ENCODE data around the gene SNORC. TPM values are rescaled to one million over a fixed set of nuclear protein-coding genes. Genes with fewer than 3 reads are reported as not detected.

The SNORC gene
- polyA plus RNA-seq, 1 donor from 2014 or later: 0.68 TPM

GRCh38 chr2:232833830-232834229 lies 36.2 kb upstream of the SNORC start:
- no peaks in the 10 kb centered on the region for H3K79me2 ChIP-seq (replicated peaks; ENCODE audit: insufficient read depth, low read length)
- no peak overlapping the region for H3K27ac ChIP-seq (ENCODE audit: low read length)
- H3K27me3 ChIP-seq (ENCODE audit: insufficient read depth, low read depth, low read length): no peaks in the 10 kb centered on the region
- H3K4me3 ChIP-seq (ENCODE audit: low read length): no peak overlapping the region
- no peaks in the 10 kb centered on the region for H3K9me3 ChIP-seq (ENCODE audit: low read length)
- TF ChIP-seq TAF1 (IDR thresholded peaks at IDR 0.05; ENCODE audit: low read depth) (no peak), CTCF (IDR thresholded peaks at IDR 0.05; ENCODE audit: poor library complexity, severe bottlenecking) (no peak), MXI1 (conservative IDR thresholded peaks at IDR 0.05; ENCODE audit: poor library complexity, severe bottlenecking) (no peak), EZH2 (IDR thresholded peaks at IDR 0.05; ENCODE audit: borderline replicate concordance, insufficient read depth, low read length, poor library complexity, severe bottlenecking) (no peak), SMC3 (conservative IDR thresholded peaks at IDR 0.05; ENCODE audit: poor library complexity) (no peak), POLR2AphosphoS5 (IDR thresholded peaks at IDR 0.05) (no peak), EP300 (conservative IDR thresholded peaks at IDR 0.05; ENCODE audit: poor library complexity, severe bottlenecking) (no peak), REST (IDR thresholded peaks at IDR 0.05; ENCODE audit: borderline replicate concordance) (no peak), RAD21 (conservative IDR thresholded peaks at IDR 0.05) (no peak)
- H2AFZ ChIP-seq (ENCODE audit: low read depth, low read length): no peak overlapping the region
- H3K9me2 ChIP-seq (ENCODE audit: insufficient read depth, low read length): no peaks in the 10 kb centered on the region
- peaks cover 4% of the 10 kb centered on the region for H3K36me3 ChIP-seq (ENCODE audit: insufficient read depth, low read length)
- no peak overlapping the region for H3K4me2 ChIP-seq (ENCODE audit: low read length)
- no peak overlapping the region for H3K9ac ChIP-seq (ENCODE audit: low read length)
- H4K20me1 ChIP-seq (ENCODE audit: insufficient read depth): no peaks in the 10 kb centered on the region
- H3F3A ChIP-seq (ENCODE audit: insufficient read depth, low read length, poor library complexity, severe bottlenecking): no peaks in the 10 kb centered on the region

- H3K27me3 ChIP-seq (ENCODE audit: insufficient read depth, low read depth, low read length): no peaks in the 10 kb centered on the region
- H3K79me2 ChIP-seq (replicated peaks; ENCODE audit: insufficient read depth, low read length): no peaks in the 10 kb centered on the region
- H3K36me3 ChIP-seq (ENCODE audit: insufficient read depth, low read length): peaks cover 9% of the 10 kb centered on the region
- no peak overlapping the region for H3K4me3 ChIP-seq (ENCODE audit: low read length)
- no peaks in the 10 kb centered on the region for H3K9me3 ChIP-seq (ENCODE audit: low read length)
- H3K4me2 ChIP-seq (ENCODE audit: low read length): no peak overlapping the region
- no peak for TF ChIP-seq REST (IDR thresholded peaks at IDR 0.05; ENCODE audit: borderline replicate concordance)
- TF ChIP-seq EZH2 (IDR thresholded peaks at IDR 0.05; ENCODE audit: borderline replicate concordance, insufficient read depth, low read length, poor library complexity, severe bottlenecking): no peak
- TF ChIP-seq SMC3 (conservative IDR thresholded peaks at IDR 0.05; ENCODE audit: poor library complexity): no peak
- TF ChIP-seq TAF1 (IDR thresholded peaks at IDR 0.05; ENCODE audit: low read depth): no peak
- TF ChIP-seq MXI1 (conservative IDR thresholded peaks at IDR 0.05; ENCODE audit: poor library complexity, severe bottlenecking): no peak
- no peak for TF ChIP-seq EP300 (conservative IDR thresholded peaks at IDR 0.05; ENCODE audit: poor library complexity, severe bottlenecking)
- no peak for TF ChIP-seq CTCF (IDR thresholded peaks at IDR 0.05; ENCODE audit: poor library complexity, severe bottlenecking)
- TF ChIP-seq POLR2AphosphoS5 (IDR thresholded peaks at IDR 0.05): no peak
- TF ChIP-seq RAD21 (conservative IDR thresholded peaks at IDR 0.05): no peak
- no peak overlapping the region for H3K9ac ChIP-seq (ENCODE audit: low read length)
- H3K9me2 ChIP-seq (ENCODE audit: insufficient read depth, low read length): no peaks in the 10 kb centered on the region
- H2AFZ ChIP-seq (ENCODE audit: low read depth, low read length): no peak overlapping the region
- H4K20me1 ChIP-seq (ENCODE audit: insufficient read depth): no peaks in the 10 kb centered on the region
- no peak overlapping the region for H3K27ac ChIP-seq (ENCODE audit: low read length)
- no peaks in the 10 kb centered on the region for H3F3A ChIP-seq (ENCODE audit: insufficient read depth, low read length, poor library complexity, severe bottlenecking)
Observed at GRCh38 chr2:232835687-232836208, 34.3 kb upstream of the SNORC start.

Data from neural cell (in vitro differentiated cells).